ENCODE measurements around the gene C4orf51.

The C4orf51 gene

GRCh38 chr4:145757188-145757587 is 77.2 kb downstream of the C4orf51 start:
- DNase-seq (ENCODE audit: low read depth), result no peak

- no peak for DNase-seq (ENCODE audit: low read depth)
These were observed 80.2 kb downstream of the C4orf51 start for GRCh38 chr4:145760176-145760575.

- DNase-seq (ENCODE audit: low read depth), result no peak
These were observed 81.3 kb downstream of the C4orf51 start for GRCh38 chr4:145760961-145761929.

- DNase-seq (ENCODE audit: low read depth), result no peak
These were observed 82.8 kb downstream of the C4orf51 start for GRCh38 chr4:145762719-145763118.

- DNase-seq (ENCODE audit: low read depth), result no peak
These were observed 83.5 kb downstream of the C4orf51 start for GRCh38 chr4:145763399-145763798.

- DNase-seq (ENCODE audit: low read depth), result no peak
These were observed 86.3 kb downstream of the C4orf51 start for GRCh38 chr4:145766273-145766672.

- no peak for DNase-seq (ENCODE audit: low read depth)
These were observed 89.6 kb downstream of the C4orf51 start for GRCh38 chr4:145769450-145770037.

GRCh38 chr4:145770124-145770523 is 90.2 kb downstream of the C4orf51 start:
- no peak for DNase-seq (ENCODE audit: low read depth)

- no peak for DNase-seq (ENCODE audit: low read depth)
These were observed 92.4 kb downstream of the C4orf51 start for GRCh38 chr4:145772347-145772746.

GRCh38 chr4:145773581-145774234 is 93.8 kb downstream of the C4orf51 start:
- DNase-seq (ENCODE audit: low read depth), result no peak

- DNase-seq (ENCODE audit: low read depth), result no peak
These were observed 94.5 kb downstream of the C4orf51 start for GRCh38 chr4:145774473-145774872.

GRCh38 chr4:145775406-145775805 is 95.5 kb downstream of the C4orf51 start:
- DNase-seq (ENCODE audit: low read depth), result no peak

GRCh38 chr4:145776208-145776607 is 96.3 kb downstream of the C4orf51 start:
- no peak for DNase-seq (ENCODE audit: low read depth)

GRCh38 chr4:145779319-145779801 is 99.4 kb downstream of the C4orf51 start:
- no peak for DNase-seq (ENCODE audit: low read depth)

GRCh38 chr4:145781351-145781750 is 101.4 kb downstream of the C4orf51 start:
- no peak for DNase-seq (ENCODE audit: low read depth)
